HepG2 (cell line): ENCODE measurements around the gene ALPL. TPM values are rescaled to one million over a fixed set of nuclear protein-coding genes. Genes with fewer than 3 reads are reported as not detected.
A peak's percentile ranks its signal among the peaks of the same experiment; 100 is the strongest.

Experiments used
- CHD4 ChIP-seq: fragments of 200-600 bp; sonication (generic); IDR thresholded peaks from 2 replicates; pipeline ENCODE4 v1.7.0; 2017; ENCODE audit warnings: mild to moderate bottlenecking, low read length, borderline replicate concordance
- ERF ChIP-seq: IDR thresholded peaks from 2 replicates; pipeline ENCODE4 v1.6.1; 2018; ENCODE audit warnings: missing biosample characterization, missing genetic modification reagents
- HDAC1 ChIP-seq: sonication (generic); formaldehyde crosslinking; IDR thresholded peaks from 2 replicates; pipeline ENCODE4 v1.5.1; 2020; ENCODE audit warnings: mild to moderate bottlenecking, missing genetic modification reagents
- HDAC2 ChIP-seq: sonication (generic); formaldehyde crosslinking; IDR thresholded peaks from 2 replicates; pipeline ENCODE4 v1.4.0; 2020; ENCODE audit warnings: missing genetic modification reagents
- HHEX ChIP-seq: IDR thresholded peaks from 2 replicates; pipeline ENCODE4 v1.6.1; 2016; ENCODE audit warnings: control low read depth
- IKZF4 ChIP-seq: sonication (generic); formaldehyde crosslinking; IDR thresholded peaks from 2 replicates; pipeline ENCODE4 v1.5.1; 2020; ENCODE audit warnings: borderline replicate concordance, mild to moderate bottlenecking, low read depth, missing genetic modification reagents; ENCODE audit errors: not compliant biosample characterization
- JDP2 ChIP-seq: sonication (generic); formaldehyde crosslinking; IDR thresholded peaks from 2 replicates; pipeline ENCODE4 v1.8.1; 2022; ENCODE audit warnings: missing genetic modification reagents, borderline replicate concordance
- NCOA1 ChIP-seq: sonication (generic); formaldehyde crosslinking; IDR thresholded peaks from 2 replicates; pipeline ENCODE4 v1.9.0; 2021; ENCODE audit warnings: missing genetic modification reagents
- PATZ1 ChIP-seq: sonication (generic); formaldehyde crosslinking; IDR thresholded peaks from 2 replicates; pipeline ENCODE4 v1.4.0; 2020; ENCODE audit warnings: missing genetic modification reagents
- SCMH1 ChIP-seq: sonication (generic); formaldehyde crosslinking; IDR thresholded peaks from 2 replicates; pipeline ENCODE4 v1.9.0; 2021; ENCODE audit warnings: missing genetic modification reagents, mild to moderate bottlenecking, borderline replicate concordance
- SMARCC2 ChIP-seq: fragments of 450-650 bp; IDR thresholded peaks from 2 replicates; pipeline ENCODE4 v1.6.1; 2017; ENCODE audit warnings: antibody characterized with exemption, mild to moderate bottlenecking
- SOX5 ChIP-seq: IDR thresholded peaks from 2 replicates; pipeline ENCODE4 v1.6.1; 2016; ENCODE audit warnings: borderline replicate concordance
- SPEN ChIP-seq: sonication (generic); formaldehyde crosslinking; IDR thresholded peaks from 2 replicates; pipeline ENCODE4 v1.5.1; 2020; ENCODE audit warnings: low read depth, mild to moderate bottlenecking, missing genetic modification reagents
- TFAP4 ChIP-seq: sonication (generic); IDR thresholded peaks from 2 replicates; pipeline ENCODE4 v1.6.1; 2016; ENCODE audit warnings: low read depth, borderline replicate concordance
- XBP1 ChIP-seq: sonication (generic); formaldehyde crosslinking; IDR thresholded peaks from 2 replicates; pipeline ENCODE4 v1.5.0; 2020; ENCODE audit warnings: missing genetic modification reagents
- ZBTB33 ChIP-seq: sonication (generic); formaldehyde crosslinking; IDR thresholded peaks from 2 replicates; pipeline ENCODE4 v1.4.0; 2020; ENCODE audit warnings: missing genetic modification reagents
- ZNF142 ChIP-seq: sonication (generic); formaldehyde crosslinking; IDR thresholded peaks from 2 replicates; pipeline ENCODE4 v1.4.0; 2020; ENCODE audit warnings: missing genetic modification reagents
- ZNF678 ChIP-seq: sonication (generic); formaldehyde crosslinking; IDR thresholded peaks from 2 replicates; pipeline ENCODE4 v1.4.0; 2020; ENCODE audit warnings: mild to moderate bottlenecking, missing genetic modification reagents
- ZNF720 ChIP-seq: sonication (generic); formaldehyde crosslinking; IDR thresholded peaks from 2 replicates; pipeline ENCODE4 v1.4.0; 2020; ENCODE audit warnings: missing genetic modification reagents
- ZNF768 ChIP-seq: sonication (generic); formaldehyde crosslinking; IDR thresholded peaks from 2 replicates; pipeline ENCODE4 v1.4.0; 2020; ENCODE audit warnings: missing genetic modification reagents
- ZSCAN25 ChIP-seq: sonication (generic); formaldehyde crosslinking; IDR thresholded peaks from 2 replicates; pipeline ENCODE4 v1.8.0; 2022; ENCODE audit warnings: mild to moderate bottlenecking, missing genetic modification reagents
- polyA plus RNA-seq, 8 experiments: library from polyadenylated mRNA; depleted of rRNA in 3 of 8; stranded (reverse) in 7 of 8; unstranded in 1 of 8; fragments of >200 nt; fragmentation: Illumina TruSeq in 4 of 8; extraction: Trizol in 4 of 8; gene quantifications; 2 replicates each; pipeline versions ENCODE4 v1.2.1 to v1.2.3, GENCODE V29; 2011 to 2016; ENCODE audit warnings: low read depth in 4 of 8, missing spikeins in 1 of 8, mixed read lengths in 1 of 8; ENCODE audit not compliant: insufficient read depth in 1 of 8
- total RNA-seq, 5 experiments: library from RNA; depleted of rRNA; stranded (reverse); fragments of >200 nt; fragmentation: Illumina TruSeq; extraction: Trizol; gene quantifications; 2 replicates each; pipeline ENCODE4 v1.2.3, GENCODE V29; 2016; ENCODE audit warnings: low read depth in 1 of 5

The ALPL gene
- total and polyA plus RNA-seq, 2 of the 13 experiments (the other 11 are each of a cell fraction or from before 2014, with no cell fraction given) = 0.12 TPM; not detected in 1

- TF ChIP-seq ZBTB33 = peak; percentile 14; the same call in 1 of the 2 replicates
- TF ChIP-seq ZNF678 = no peak
- 0 out of 2 replicates have a peak, but pooled peaks have one; percentile 14 for TF ChIP-seq HHEX
- peak; percentile 78 for TF ChIP-seq SOX5 (CRISPR knock-in tag)
- TF ChIP-seq HDAC1 (CRISPR knock-in tag) = peak; percentile 70
- no peak for TF ChIP-seq ZNF142 (CRISPR knock-in tag)
- TF ChIP-seq ZSCAN25 (CRISPR knock-in tag) = peak; percentile 58
- TF ChIP-seq CHD4 = no peak
- TF ChIP-seq SPEN (CRISPR knock-in tag) = no peak; the same call in 1 of the 2 replicates
- peak; percentile 94 for TF ChIP-seq HDAC2 (CRISPR knock-in tag)
- no peak for TF ChIP-seq IKZF4 (CRISPR knock-in tag)
- peak; percentile 97 for TF ChIP-seq PATZ1 (CRISPR knock-in tag)
- TF ChIP-seq SCMH1 (CRISPR knock-in tag) = no peak
- no peak for TF ChIP-seq ZNF768 (CRISPR knock-in tag)
- TF ChIP-seq XBP1 (CRISPR knock-in tag) = no peak
- no peak for TF ChIP-seq JDP2
- peak; percentile 17; the same call in 1 of the 2 replicates for TF ChIP-seq TFAP4
- peak; percentile 89 for TF ChIP-seq ERF
- TF ChIP-seq NCOA1 (CRISPR knock-in tag) = no peak
- no peak for TF ChIP-seq ZNF720
- TF ChIP-seq SMARCC2 = no peak
These were observed 114.3 kb downstream of the ALPL start (continued) for GRCh38 chr1:21623410-21623961.
